Astrocyte of the spinal cord (primary cell): ENCODE data around the gene MXI1.

Source experiments
- DNase-seq: peaks from one replicate; pipeline ENCODE4 v3.0.0; 2011; ENCODE audit warnings: low read depth, low spot score
- H3K4me3 ChIP-seq: 2 replicates; pipeline ENCODE4 v1.5.1; 2011; ENCODE audit warnings: low read depth, mild to moderate bottlenecking, low read length, moderate library complexity
- CTCF ChIP-seq: IDR thresholded peaks from 2 replicates; pipeline ENCODE4 v1.5.1; 2012; ENCODE audit warnings: low read depth, mild to moderate bottlenecking, low read length, inconsistent platforms
- in situ Hi-C: cut with HindIII; loops from 2 replicates; pipeline ENCODE4 v1.10.0; 2017; ENCODE audit warnings: low sequenced_read_pairs

Gene MXI1

GRCh38 chr10:110163841-110164240, 43.6 kb upstream of the MXI1 start:
- TF ChIP-seq CTCF, result no peak
- no peak for DNase-seq

DNA sequence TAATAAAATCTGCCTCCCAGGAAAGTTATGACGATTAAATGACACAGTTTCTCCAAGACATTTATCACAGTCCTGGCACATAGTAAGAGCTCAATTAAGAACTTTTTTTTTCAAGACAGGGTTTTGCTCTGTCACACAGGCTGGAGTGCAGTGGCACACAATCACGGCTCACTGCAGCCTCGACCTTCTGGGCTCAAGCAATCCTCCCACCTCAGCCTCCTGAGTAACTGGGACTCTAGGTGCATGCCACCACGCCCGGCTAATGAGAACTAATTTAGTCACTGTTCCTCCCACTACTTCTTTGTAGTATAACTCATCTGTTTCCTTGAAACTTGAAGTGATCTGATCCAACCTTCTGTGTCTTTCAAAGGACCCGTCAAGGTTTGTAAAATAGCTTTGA, 42.2 kb upstream of the MXI1 start:
- TF ChIP-seq CTCF, result no peak
- in situ Hi-C loops, result no loop called here
- no peak for DNase-seq

More at GRCh38 chr10:110163841-110164240, 43.6 kb upstream of the MXI1 start:
- in situ Hi-C loops, result no loop called here
- no peak overlapping the region for H3K4me3 ChIP-seq

DNA sequence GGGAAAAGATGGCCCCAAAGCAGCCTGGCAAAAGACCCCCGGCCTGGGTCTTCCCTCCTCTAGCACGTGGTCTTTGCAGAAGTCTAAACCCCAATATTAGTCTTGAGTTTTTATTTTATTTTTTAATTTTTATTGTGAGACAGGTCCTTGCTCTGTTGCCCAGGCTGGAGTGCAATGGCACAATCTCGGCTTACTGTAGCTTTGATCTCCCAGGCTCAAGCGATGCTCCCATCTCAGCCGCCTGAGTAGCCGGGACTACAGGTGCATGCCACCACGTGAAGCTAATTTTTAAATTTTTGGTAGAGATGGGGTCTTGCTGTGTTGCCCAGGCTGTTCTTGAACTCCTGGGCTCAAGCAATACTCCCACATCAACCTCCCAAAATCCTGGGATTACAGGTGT, 40.3 kb upstream of the MXI1 start:
- H3K4me3 ChIP-seq, result no peak overlapping the region
- in situ Hi-C loops, result no loop called here
- DNase-seq, result no peak
- TF ChIP-seq CTCF, result no peak

More for the DNA sequence above, 42.2 kb upstream of the MXI1 start:
- no peak overlapping the region for H3K4me3 ChIP-seq

DNA sequence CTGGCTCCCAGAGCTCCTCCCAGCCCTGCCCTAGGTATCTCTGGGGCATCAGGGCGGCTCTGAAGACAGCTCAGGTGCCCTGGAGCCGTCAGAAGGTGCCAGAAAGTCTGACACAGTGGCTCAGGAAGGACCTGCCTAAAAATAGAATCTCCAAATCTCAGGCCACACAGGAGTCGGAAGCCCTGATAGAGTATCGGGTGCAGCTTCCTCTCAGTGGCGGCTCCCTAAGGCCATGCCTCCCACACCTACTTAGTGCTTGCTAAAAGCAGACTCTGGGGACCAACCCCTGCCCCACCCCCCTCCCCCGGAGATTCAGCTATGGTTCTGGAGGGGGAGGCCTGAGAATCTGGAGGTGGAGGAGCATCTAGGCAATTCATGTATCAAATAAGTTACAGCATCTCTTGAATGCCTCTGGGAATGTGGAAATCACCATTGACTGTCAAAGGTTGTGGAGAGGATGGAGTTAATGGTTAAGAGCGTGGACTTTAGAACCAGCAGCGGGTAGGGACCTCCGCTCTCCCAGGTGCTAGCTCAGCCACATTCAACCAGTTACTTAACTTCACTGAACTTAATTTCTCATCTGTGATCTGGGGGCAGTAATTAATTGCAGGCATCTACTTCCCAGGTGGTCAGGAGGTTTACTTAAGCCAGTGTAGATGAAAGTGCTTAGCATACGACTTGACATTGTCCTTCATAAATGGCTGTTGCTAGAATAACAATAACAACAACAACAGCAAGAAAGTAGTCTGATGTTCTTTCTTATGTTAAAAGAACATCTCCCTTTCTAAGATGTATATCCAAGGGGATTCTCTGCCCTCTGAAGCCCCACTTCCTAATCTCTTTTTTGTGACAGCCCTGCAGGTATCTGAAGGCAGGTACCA, 38.6 kb upstream of the MXI1 start:
- no peak for DNase-seq
- no peak for TF ChIP-seq CTCF
- in situ Hi-C loops, result no loop called here
- H3K4me3 ChIP-seq, result no peak overlapping the region

DNA sequence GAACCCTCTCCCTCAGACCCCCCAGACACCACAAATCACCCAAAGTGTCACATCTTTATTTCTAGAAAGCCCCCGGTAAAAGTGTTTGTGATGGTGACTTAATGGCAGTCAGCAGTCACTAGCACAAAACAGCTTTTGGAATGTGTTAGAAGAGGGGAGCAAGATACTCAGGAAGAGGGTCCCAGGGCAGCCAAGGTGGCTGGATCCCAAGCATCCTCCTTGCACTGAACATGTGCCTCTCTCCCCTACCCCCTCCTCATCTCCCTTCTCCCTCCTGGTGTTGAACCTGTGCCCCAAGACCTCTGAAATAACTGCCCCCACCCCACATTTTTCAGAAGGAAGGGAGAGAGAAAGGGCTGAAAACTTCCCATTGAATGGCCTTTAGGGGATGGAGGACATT, 37.8 kb upstream of the MXI1 start:
- DNase-seq, result no peak
- no peak overlapping the region for H3K4me3 ChIP-seq
- in situ Hi-C loops, result no loop called here
- no peak for TF ChIP-seq CTCF

- DNase-seq, result no peak
Measured at GRCh38 chr10:110170142-110170971, 37.0 kb upstream of the MXI1 start.

More at GRCh38 chr10:110170142-110170971, 37.0 kb upstream of the MXI1 start:
- no peak for TF ChIP-seq CTCF
- no peak overlapping the region for H3K4me3 ChIP-seq
- in situ Hi-C loops, result no loop called here
